Measurements from ENCODE around the gene IFNK.

GRCh38 chr9:27518006-27518405 lies 6.1 kb upstream of the IFNK start:
- no peak for TF ChIP-seq CTCF (conservative IDR thresholded peaks at IDR 0.05; ENCODE audit: low read depth in 2 of 2)
- no peak for TF ChIP-seq EZH2phosphoT487 (IDR thresholded peaks at IDR 0.05; ENCODE audit: unreplicated experiment)
- TF ChIP-seq CREB1 (CRISPR knock-in tag; IDR thresholded peaks at IDR 0.05; ENCODE audit: low read depth), result no peak
- no peak for TF ChIP-seq ETS1 (IDR thresholded peaks at IDR 0.05)
- TF ChIP-seq POLR2AphosphoS5 (IDR thresholded peaks at IDR 0.05; ENCODE audit: low read depth), result no peak
- no peak for TF ChIP-seq EZH2 (IDR thresholded peaks at IDR 0.05; ENCODE audit: low read depth, unreplicated experiment)
